ENCODE data around the gene IL22.

IL22 gene

GRCh38 chr12:68252077-68252476, 1.3 kb downstream of the IL22 start:
- DNase-seq = no peak
- no peaks in the 10 kb centered on the region for H3K4me1 ChIP-seq

GRCh38 chr12:68250454-68250853, 3.0 kb downstream of the IL22 start:
- Histone ChIP-seq H3K27ac (no peak overlapping the region), H3K36me3 (no peaks in the 10 kb centered on the region), H3K4me3 (no peak overlapping the region), H3K27me3 (no peaks in the 10 kb centered on the region), H3K9me3 (no peaks in the 10 kb centered on the region), H3K4me1 (peaks cover 0 to 4% (median 2%) of the 10 kb centered on the region in 4 donors)
- intact Hi-C loops (cut with DNase I; ENCODE audit: low total_unique reads) = no loop called here
- no peak for DNase-seq
- TF ChIP-seq, protein P1, sequence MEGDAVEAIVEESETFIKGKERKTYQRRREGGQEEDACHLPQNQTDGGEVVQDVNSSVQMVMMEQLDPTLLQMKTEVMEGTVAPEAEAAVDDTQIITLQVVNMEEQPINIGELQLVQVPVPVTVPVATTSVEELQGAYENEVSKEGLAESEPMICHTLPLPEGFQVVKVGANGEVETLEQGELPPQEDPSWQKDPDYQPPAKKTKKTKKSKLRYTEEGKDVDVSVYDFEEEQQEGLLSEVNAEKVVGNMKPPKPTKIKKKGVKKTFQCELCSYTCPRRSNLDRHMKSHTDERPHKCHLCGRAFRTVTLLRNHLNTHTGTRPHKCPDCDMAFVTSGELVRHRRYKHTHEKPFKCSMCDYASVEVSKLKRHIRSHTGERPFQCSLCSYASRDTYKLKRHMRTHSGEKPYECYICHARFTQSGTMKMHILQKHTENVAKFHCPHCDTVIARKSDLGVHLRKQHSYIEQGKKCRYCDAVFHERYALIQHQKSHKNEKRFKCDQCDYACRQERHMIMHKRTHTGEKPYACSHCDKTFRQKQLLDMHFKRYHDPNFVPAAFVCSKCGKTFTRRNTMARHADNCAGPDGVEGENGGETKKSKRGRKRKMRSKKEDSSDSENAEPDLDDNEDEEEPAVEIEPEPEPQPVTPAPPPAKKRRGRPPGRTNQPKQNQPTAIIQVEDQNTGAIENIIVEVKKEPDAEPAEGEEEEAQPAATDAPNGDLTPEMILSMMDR (IDR thresholded peaks at IDR 0.05) = no peak

More at GRCh38 chr12:68252077-68252476, 1.3 kb downstream of the IL22 start:
- Histone ChIP-seq H3K4me3 (no peak overlapping the region), H3K27me3 (no peaks in the 10 kb centered on the region), H3K27ac (no peak overlapping the region), H3K9me3 (no peaks in the 10 kb centered on the region), H3K36me3 (no peaks in the 10 kb centered on the region)
- TF ChIP-seq, protein P1 (IDR thresholded peaks at IDR 0.05) = no peak
- intact Hi-C loops (cut with DNase I; ENCODE audit: low total_unique reads) = no loop called here

GRCh38 chr12:68247785-68248184, 5.6 kb downstream of the IL22 start:
- Histone ChIP-seq H3K27me3 (no peaks in the 10 kb centered on the region), H3K9me3 (no peaks in the 10 kb centered on the region), H3K36me3 (no peaks in the 10 kb centered on the region), H3K4me1 (peaks cover 0 to 10% (median 4%) of the 10 kb centered on the region in 4 donors), H3K4me3 (no peak overlapping the region), H3K27ac (no peak overlapping the region)
- no peak for DNase-seq
- intact Hi-C loops (cut with DNase I; ENCODE audit: low total_unique reads) = no loop called here
- TF ChIP-seq, protein P1 (IDR thresholded peaks at IDR 0.05) = no peak

GRCh38 chr12:68246350-68246749, 7.1 kb downstream of the IL22 start:
- DNase-seq = no peak
- H3K4me1 ChIP-seq = peaks cover 0 to 10% (median 4%) of the 10 kb centered on the region in 4 donors
- no peaks in the 10 kb centered on the region for H3K36me3 ChIP-seq
- no peak overlapping the region for H3K27ac ChIP-seq
- intact Hi-C loops (cut with DNase I; ENCODE audit: low total_unique reads) = no loop called here
- no peaks in the 10 kb centered on the region for H3K27me3 ChIP-seq
- H3K4me3 ChIP-seq = no peak overlapping the region
- H3K9me3 ChIP-seq = no peaks in the 10 kb centered on the region
- TF ChIP-seq, protein P1 (IDR thresholded peaks at IDR 0.05) = no peak

DNA sequence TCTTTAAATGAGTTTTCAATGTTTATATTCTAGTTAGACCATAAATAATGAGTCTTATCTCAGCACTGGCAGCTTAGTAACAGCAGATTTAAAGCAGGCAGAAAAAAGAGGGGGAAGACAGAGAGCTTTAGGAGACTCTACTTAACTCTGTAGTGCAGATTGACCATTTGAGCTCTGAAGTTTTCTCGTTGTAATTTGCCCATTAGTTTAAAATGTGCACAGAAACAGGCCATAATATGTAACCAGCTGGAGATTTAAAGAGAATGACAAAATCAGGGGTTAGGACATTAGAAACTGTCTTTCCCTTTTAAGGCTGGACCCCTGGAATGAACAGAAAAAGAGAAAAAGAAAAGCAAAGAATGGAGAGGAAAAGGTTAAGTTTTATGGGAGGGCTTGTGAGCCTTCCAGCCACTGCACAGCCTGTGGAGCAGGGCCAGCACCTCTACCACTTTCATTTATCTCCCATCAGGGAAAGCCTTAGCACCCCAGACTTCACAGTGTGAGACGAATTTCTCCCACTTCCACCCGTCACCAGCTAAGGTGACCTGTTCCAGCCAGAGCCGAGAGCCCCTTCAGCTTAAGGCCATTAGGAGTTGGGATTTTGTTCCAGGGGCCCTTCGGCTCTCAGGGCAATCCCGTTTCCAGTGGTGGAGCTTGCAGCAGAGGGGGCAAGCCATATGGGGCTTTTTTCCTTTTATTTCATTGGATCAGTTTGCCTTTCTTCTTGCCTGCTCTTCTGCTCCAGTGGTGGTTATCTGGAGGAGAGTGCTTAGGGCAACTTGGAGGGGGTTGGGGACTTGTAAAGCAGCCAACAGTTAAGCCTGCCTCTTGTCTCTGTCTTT, 8.0 kb downstream of the IL22 start:
- H3K4me3 ChIP-seq = peak overlapping the region in 1 of 2 donors; percentile 20
- no peak for DNase-seq
- H3K27ac ChIP-seq = no peak overlapping the region

More for the DNA sequence above, 8.0 kb downstream of the IL22 start:
- Histone ChIP-seq H3K36me3 (no peaks in the 10 kb centered on the region), H3K27me3 (no peaks in the 10 kb centered on the region), H3K4me1 (peaks cover 0 to 10% (median 4%) of the 10 kb centered on the region in 4 donors), H3K9me3 (no peaks in the 10 kb centered on the region)
- intact Hi-C loops (cut with DNase I; ENCODE audit: low total_unique reads) = no loop called here
- TF ChIP-seq, protein P1 (IDR thresholded peaks at IDR 0.05) = no peak

All from tibial artery (tissue), 4 donors.